GM13976 (cell line): ENCODE measurements around the gene ABHD5.
"Not testable (repeated sequence)": the region's sequence is repeated elsewhere in the genome, so short reads cannot be mapped to it uniquely, and the experiment has no call there.

Experiments
- DNase-seq: peaks from one replicate; pipeline ENCODE4 v3.0.0; 2012; ENCODE audit warnings: low spot score
- CTCF ChIP-seq: IDR thresholded peaks from 2 replicates; pipeline ENCODE4 v1.5.1; 2012; ENCODE audit warnings: borderline replicate concordance, mild to moderate bottlenecking; ENCODE audit not compliant: insufficient read depth; ENCODE audit errors: extremely low read depth, missing control alignments, control extremely low read depth
- in situ Hi-C: fragments of 300-500 bp; cut with MboI; formaldehyde crosslinking; loops from one replicate; pipeline ENCODE4 v1.12.0; 2022; ENCODE audit warnings: low sequenced_read_pairs, mixed read lengths, inconsistent platforms; ENCODE audit not compliant: unreplicated experiment

Gene ABHD5

GRCh38 chr3:43676441-43676840 lies 14.3 kb upstream of the ABHD5 start:
- in situ Hi-C loops: no loop called here
- DNase-seq: no peak
- no peak for TF ChIP-seq CTCF

- in situ Hi-C loops, DNase-seq: not testable (repeated sequence)
Observed at GRCh38 chr3:43678375-43678774, 12.4 kb upstream of the ABHD5 start.

GRCh38 chr3:43678887-43679449 lies 11.8 kb upstream of the ABHD5 start:
- DNase-seq, in situ Hi-C loops: not testable (repeated sequence)

- in situ Hi-C loops, DNase-seq: not testable (repeated sequence)
Observed at GRCh38 chr3:43680857-43681256, 9.9 kb upstream of the ABHD5 start.

- TF ChIP-seq CTCF: no peak
- in situ Hi-C loops: no loop called here
- no peak for DNase-seq
Observed at GRCh38 chr3:43684944-43685343, 5.8 kb upstream of the ABHD5 start.

GRCh38 chr3:43685921-43686320 lies 4.8 kb upstream of the ABHD5 start:
- no peak for TF ChIP-seq CTCF
- in situ Hi-C loops: no loop called here
- DNase-seq: no peak

GRCh38 chr3:43686333-43686699 lies 4.4 kb upstream of the ABHD5 start:
- DNase-seq: no peak
- no peak for TF ChIP-seq CTCF
- in situ Hi-C loops: no loop called here

- no peak for DNase-seq
- in situ Hi-C loops: no loop called here
- no peak for TF ChIP-seq CTCF
Observed at GRCh38 chr3:43686700-43687498, 3.8 kb upstream of the ABHD5 start.
